Fibroblast of skin of right biceps (primary cell): ENCODE measurements around the gene PLXNA2.

Source experiments
- DNase-seq: peaks from one replicate; pipeline ENCODE4 v3.0.0-alpha.2; 2013

The PLXNA2 gene

GRCh38 chr1:208178091-208178529 is 66.1 kb downstream of the PLXNA2 start:
- DNase-seq: peak; percentile 41

GRCh38 chr1:208177656-208178055 is 66.5 kb downstream of the PLXNA2 start:
- DNase-seq: no peak

- DNase-seq: no peak
Observed at GRCh38 chr1:208176649-208177048, 67.5 kb downstream of the PLXNA2 start.

- DNase-seq: no peak
Observed at GRCh38 chr1:208175508-208175895, 68.7 kb downstream of the PLXNA2 start.

GRCh38 chr1:208174731-208175507 is 69.3 kb downstream of the PLXNA2 start:
- DNase-seq: peak; percentile 61

GRCh38 chr1:208174200-208174599 is 70.0 kb downstream of the PLXNA2 start:
- DNase-seq: no peak

GRCh38 chr1:208173749-208174148 is 70.4 kb downstream of the PLXNA2 start:
- no peak for DNase-seq

GRCh38 chr1:208172423-208173145 is 71.6 kb downstream of the PLXNA2 start:
- no peak for DNase-seq

GRCh38 chr1:208171616-208172422 is 72.4 kb downstream of the PLXNA2 start:
- no peak for DNase-seq

GRCh38 chr1:208170252-208170651 is 73.9 kb downstream of the PLXNA2 start:
- no peak for DNase-seq

GRCh38 chr1:208169081-208169879 is 74.9 kb downstream of the PLXNA2 start:
- no peak for DNase-seq

GRCh38 chr1:208167261-208167869 is 76.8 kb downstream of the PLXNA2 start:
- DNase-seq: no peak

GRCh38 chr1:208166340-208167138 is 77.6 kb downstream of the PLXNA2 start:
- DNase-seq: no peak

- DNase-seq: peak; percentile 87
Observed at GRCh38 chr1:208165659-208166058, 78.5 kb downstream of the PLXNA2 start.

- DNase-seq: no peak
Observed at GRCh38 chr1:208164609-208165008, 79.6 kb downstream of the PLXNA2 start.

GRCh38 chr1:208163539-208163938 is 80.6 kb downstream of the PLXNA2 start:
- no peak for DNase-seq

GRCh38 chr1:208162903-208163302 is 81.3 kb downstream of the PLXNA2 start:
- no peak for DNase-seq

GRCh38 chr1:208161656-208162375 is 82.4 kb downstream of the PLXNA2 start:
- peak; percentile 86 for DNase-seq

- no peak for DNase-seq
Observed at GRCh38 chr1:208161005-208161404, 83.2 kb downstream of the PLXNA2 start.

- no peak for DNase-seq
Observed at GRCh38 chr1:208160259-208160819, 83.8 kb downstream of the PLXNA2 start.
